Caco-2 (cell line): ENCODE results near the gene HPS1. TPM values are rescaled to one million over a fixed set of nuclear protein-coding genes. Genes with fewer than 3 reads are reported as not detected.
A peak's percentile ranks its signal among the peaks of the same experiment; 100 is the strongest.
"Not testable (repeated sequence)": the region's sequence is repeated elsewhere in the genome, so short reads cannot be mapped to it uniquely, and the experiment has no call there.

Source experiments
- BruUV-seq: library from RNA; stranded (reverse); fragments of 400-500 nt; replicated peaks from 2 replicates; lab custom pipeline; 2021; lab: Mats Ljungman, UMichigan
- CTCF ChIA-PET: fragments of 300-600 bp; sonication (Branson Sonifier 250); formaldehyde crosslinking; loops from one replicate; lab custom pipeline; 2022; ENCODE audit warnings: antibody characterized with exemption; lab: Charles Lee
- POLR2A ChIA-PET: fragments of 300-600 bp; sonication (Branson Sonifier 250); formaldehyde crosslinking; loops from one replicate; lab custom pipeline; 2022; ENCODE audit warnings: antibody characterized with exemption; lab: Charles Lee
- DNase-seq, 2 experiments: peaks; one replicate each; pipeline versions ENCODE4 v3.0.0 to v3.0.0-alpha.2; 2020 to 2022
- H3K27me3 ChIP-seq: replicated peaks from 2 replicates; pipeline ENCODE4 v1.6.0; 2011; ENCODE audit warnings: low read length; ENCODE audit not compliant: control insufficient read depth, insufficient read depth
- H3K36me3 ChIP-seq: 2 replicates; pipeline ENCODE4 v1.5.1; 2011; ENCODE audit warnings: low read length; ENCODE audit not compliant: control insufficient read depth, insufficient read depth
- H3K4me1 ChIP-seq: fragments of 250-450 bp; sonication (Bioruptor Pico); 2 replicates; pipeline ENCODE4 v1.5.1; 2020; ENCODE audit warnings: mild to moderate bottlenecking
- H3K4me3 ChIP-seq: 2 replicates; pipeline ENCODE4 v1.5.1; 2011; ENCODE audit warnings: low read depth, mild to moderate bottlenecking, control low read depth, low read length
- H3K9me3 ChIP-seq: fragments of 250-450 bp; sonication (Bioruptor Pico); 2 replicates; pipeline ENCODE4 v1.5.1; 2020; ENCODE audit warnings: mild to moderate bottlenecking, moderate library complexity
- H3K27ac Mint-ChIP-seq: one replicate; pipeline ENCODE4 v1.8.0; 2022; ENCODE audit warnings: mixed read lengths; ENCODE audit not compliant: unreplicated experiment
- H3K27me3 Mint-ChIP-seq: one replicate; pipeline ENCODE4 v1.8.0; 2022; ENCODE audit warnings: mixed read lengths; ENCODE audit not compliant: insufficient read depth, unreplicated experiment
- H3K36me3 Mint-ChIP-seq: one replicate; pipeline ENCODE4 v1.8.0; 2022; ENCODE audit warnings: mild to moderate bottlenecking, mixed read lengths; ENCODE audit not compliant: insufficient read depth, unreplicated experiment
- H3K4me1 Mint-ChIP-seq: one replicate; pipeline ENCODE4 v1.8.0; 2022; ENCODE audit warnings: low read depth, mixed read lengths; ENCODE audit not compliant: unreplicated experiment
- H3K4me3 Mint-ChIP-seq: one replicate; pipeline ENCODE4 v1.8.0; 2022; ENCODE audit warnings: mild to moderate bottlenecking, moderate library complexity, mixed read lengths; ENCODE audit not compliant: unreplicated experiment
- H3K9me3 Mint-ChIP-seq: one replicate; pipeline ENCODE4 v1.8.0; 2022; ENCODE audit warnings: mixed read lengths; ENCODE audit not compliant: unreplicated experiment
- intact Hi-C: fragments of 100-400 bp; cut with micrococcal nuclease; formaldehyde crosslinking; loops from one replicate; pipeline ENCODE4 v1.10.0; 2022; ENCODE audit not compliant: unreplicated experiment
- total RNA-seq: library from RNA; stranded (reverse); gene quantifications from 2 replicates; pipeline ENCODE4 v1.2.3, GENCODE V29; 2022
- TF ChIP-seq, protein P1 (sequence below), 2 experiments: fragments of 200-600 bp in 1 of 2; IDR thresholded peaks; 1 replicate in 1 of 2; 2 replicates in 1 of 2; pipeline versions ENCODE4 v1.5.1 to v1.8.0; 2011 to 2022; ENCODE audit warnings: antibody characterized with exemption in 1 of 2, control low read depth in 1 of 2, inconsistent platforms in 1 of 2, low read depth in 1 of 2, low read length in 1 of 2, mild to moderate bottlenecking in 1 of 2, moderate library complexity in 1 of 2; ENCODE audit not compliant: insufficient read depth in 1 of 2, severe bottlenecking in 1 of 2, unreplicated experiment in 1 of 2

Gene HPS1
- total RNA-seq, 1 experiment from 2014 or later, result 51.9 TPM

DNA sequence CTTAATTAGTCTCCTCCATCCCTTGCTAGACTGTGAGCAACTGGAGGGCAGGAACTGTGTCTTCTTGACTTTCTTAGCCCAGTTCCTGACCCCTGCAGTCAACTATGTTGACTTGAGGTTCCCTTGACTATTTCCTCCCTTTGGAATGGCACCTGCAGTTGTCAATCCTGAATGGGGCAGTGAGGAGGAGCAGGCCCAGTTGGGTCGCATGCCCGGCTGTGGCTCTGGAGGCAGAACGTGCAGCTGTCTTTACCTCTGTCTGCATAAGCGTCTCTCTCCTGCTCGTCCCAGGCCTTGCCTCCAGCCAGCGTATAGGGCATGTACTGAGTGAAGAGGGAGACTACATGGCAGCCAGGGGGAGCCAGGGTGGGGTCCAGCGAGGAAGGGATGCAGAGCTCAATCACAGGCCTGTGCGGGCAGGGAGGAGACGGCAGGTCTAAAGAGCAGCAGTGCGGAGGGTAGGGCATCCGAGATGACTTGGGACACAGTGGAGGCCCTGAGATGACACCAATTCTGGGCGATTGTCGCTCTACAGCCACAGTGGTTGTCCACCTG is 58.6 kb downstream of the HPS1 start:
- peak in 1 of 2 experiments; percentile 15 for DNase-seq
- no peaks in the 10 kb centered on the region; the same call in 1 of the 2 replicates for H3K27me3 ChIP-seq
- no peak overlapping the region for H3K4me3 Mint-ChIP-seq
- no peaks in the 10 kb centered on the region for H3K4me1 ChIP-seq
- TF ChIP-seq, protein P1, sequence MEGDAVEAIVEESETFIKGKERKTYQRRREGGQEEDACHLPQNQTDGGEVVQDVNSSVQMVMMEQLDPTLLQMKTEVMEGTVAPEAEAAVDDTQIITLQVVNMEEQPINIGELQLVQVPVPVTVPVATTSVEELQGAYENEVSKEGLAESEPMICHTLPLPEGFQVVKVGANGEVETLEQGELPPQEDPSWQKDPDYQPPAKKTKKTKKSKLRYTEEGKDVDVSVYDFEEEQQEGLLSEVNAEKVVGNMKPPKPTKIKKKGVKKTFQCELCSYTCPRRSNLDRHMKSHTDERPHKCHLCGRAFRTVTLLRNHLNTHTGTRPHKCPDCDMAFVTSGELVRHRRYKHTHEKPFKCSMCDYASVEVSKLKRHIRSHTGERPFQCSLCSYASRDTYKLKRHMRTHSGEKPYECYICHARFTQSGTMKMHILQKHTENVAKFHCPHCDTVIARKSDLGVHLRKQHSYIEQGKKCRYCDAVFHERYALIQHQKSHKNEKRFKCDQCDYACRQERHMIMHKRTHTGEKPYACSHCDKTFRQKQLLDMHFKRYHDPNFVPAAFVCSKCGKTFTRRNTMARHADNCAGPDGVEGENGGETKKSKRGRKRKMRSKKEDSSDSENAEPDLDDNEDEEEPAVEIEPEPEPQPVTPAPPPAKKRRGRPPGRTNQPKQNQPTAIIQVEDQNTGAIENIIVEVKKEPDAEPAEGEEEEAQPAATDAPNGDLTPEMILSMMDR (IDR thresholded peaks at IDR 0.05; ENCODE audit: insufficient read depth in 1 of 2, low read depth in 1 of 2, low read length in 1 of 2, severe bottlenecking in 1 of 2, unreplicated experiment in 1 of 2), result peak in 1 of 2 experiments; percentile 24
- no TSS peak for BruUV-seq
- CTCF ChIA-PET, result no interaction called here
- H3K36me3 ChIP-seq, result no peaks in the 10 kb centered on the region
- POLR2A ChIA-PET, result no interaction called here
- H3K27ac Mint-ChIP-seq, result no peak overlapping the region
- intact Hi-C loops, result no loop called here
- H3K4me3 ChIP-seq, result no peak overlapping the region
- no peaks in the 10 kb centered on the region for H3K4me1 Mint-ChIP-seq
- no peaks in the 10 kb centered on the region for H3K9me3 Mint-ChIP-seq
- H3K27me3 Mint-ChIP-seq, result peaks cover 8% of the 10 kb centered on the region
- H3K36me3 Mint-ChIP-seq, result no peaks in the 10 kb centered on the region
- no peaks in the 10 kb centered on the region for H3K9me3 ChIP-seq

DNA sequence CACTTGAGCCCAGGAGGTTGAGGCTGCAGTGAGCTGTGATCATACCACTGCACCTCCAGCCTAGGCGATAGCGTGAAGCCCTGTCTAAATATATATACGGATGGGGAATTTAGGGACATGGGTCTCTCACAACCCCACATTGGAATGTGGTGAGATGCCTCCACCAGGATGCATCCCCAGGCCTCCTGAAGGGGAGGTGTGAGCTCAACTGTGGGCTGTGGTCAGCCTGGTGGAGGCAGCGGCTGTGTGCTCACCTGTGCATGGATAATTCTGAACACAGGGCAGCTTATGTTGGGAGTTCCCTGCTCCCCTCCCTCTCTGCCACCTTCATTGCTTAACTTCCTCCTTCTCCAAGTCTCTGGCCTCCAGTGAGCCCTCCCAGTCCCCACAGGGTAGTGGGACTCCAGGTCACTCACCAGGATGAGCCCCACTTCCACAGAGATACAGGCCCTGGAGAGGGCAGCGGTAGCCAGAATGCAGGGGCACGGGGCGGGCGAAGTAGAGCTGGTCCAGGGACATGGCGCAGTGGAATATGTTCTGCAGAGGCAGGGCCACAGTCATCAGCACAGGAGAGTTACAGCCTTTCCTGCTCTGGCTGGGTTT is 62.1 kb downstream of the HPS1 start:
- H3K4me3 Mint-ChIP-seq, result no peak overlapping the region
- Histone ChIP-seq H3K36me3 (no peaks in the 10 kb centered on the region), H3K27me3 (no peaks in the 10 kb centered on the region), H3K9me3 (no peaks in the 10 kb centered on the region), H3K4me1 (no peaks in the 10 kb centered on the region), H3K4me3 (no peak overlapping the region)
- H3K4me1 Mint-ChIP-seq, result no peaks in the 10 kb centered on the region
- ChIA-PET POLR2A (no interaction called here), CTCF (no interaction called here)
- TF ChIP-seq, protein P1 (IDR thresholded peaks at IDR 0.05; ENCODE audit: insufficient read depth in 1 of 2, low read depth in 1 of 2, low read length in 1 of 2, severe bottlenecking in 1 of 2, unreplicated experiment in 1 of 2), result no peak
- peaks cover 3% of the 10 kb centered on the region for H3K27me3 Mint-ChIP-seq
- no peaks in the 10 kb centered on the region for H3K9me3 Mint-ChIP-seq
- no peak overlapping the region for H3K27ac Mint-ChIP-seq
- no peaks in the 10 kb centered on the region for H3K36me3 Mint-ChIP-seq
- DNase-seq, result no peak
- BruUV-seq, result no TSS peak
- intact Hi-C loops, result no loop called here

DNA sequence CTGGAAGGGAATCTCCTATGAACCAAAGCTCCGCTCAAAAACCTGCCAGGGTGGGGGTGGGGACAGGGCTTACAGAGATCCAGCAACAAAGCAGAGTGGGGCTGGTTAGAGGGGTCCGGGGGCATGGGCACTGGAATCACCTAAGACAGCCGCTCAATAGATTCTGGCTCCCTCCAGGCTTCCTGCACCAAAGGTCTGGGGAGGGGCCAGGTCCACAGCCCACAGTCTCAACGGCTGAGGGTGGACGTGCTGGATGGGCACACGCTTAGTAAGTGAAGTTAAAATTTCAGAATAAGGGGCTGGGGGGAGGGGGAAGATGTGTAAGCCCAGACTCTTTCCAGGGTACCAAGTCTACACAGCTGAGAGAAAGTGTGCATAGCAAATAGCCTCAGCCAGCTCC is 62.9 kb downstream of the HPS1 start:
- no TSS peak for BruUV-seq
- Mint-ChIP-seq H3K9me3 (no peaks in the 10 kb centered on the region), H3K4me3 (no peak overlapping the region), H3K27me3 (peaks cover 4% of the 10 kb centered on the region), H3K27ac (no peak overlapping the region), H3K4me1 (no peaks in the 10 kb centered on the region), H3K36me3 (no peaks in the 10 kb centered on the region)
- Histone ChIP-seq H3K4me1 (no peaks in the 10 kb centered on the region), H3K27me3 (no peaks in the 10 kb centered on the region), H3K4me3 (no peak overlapping the region), H3K9me3 (no peaks in the 10 kb centered on the region), H3K36me3 (no peaks in the 10 kb centered on the region)
- TF ChIP-seq, protein P1 (IDR thresholded peaks at IDR 0.05; ENCODE audit: insufficient read depth in 1 of 2, low read depth in 1 of 2, low read length in 1 of 2, severe bottlenecking in 1 of 2, unreplicated experiment in 1 of 2), result no peak
- intact Hi-C loops, result no loop called here
- CTCF ChIA-PET, result no interaction called here
- POLR2A ChIA-PET, result no interaction called here
- DNase-seq, result no peak

DNA sequence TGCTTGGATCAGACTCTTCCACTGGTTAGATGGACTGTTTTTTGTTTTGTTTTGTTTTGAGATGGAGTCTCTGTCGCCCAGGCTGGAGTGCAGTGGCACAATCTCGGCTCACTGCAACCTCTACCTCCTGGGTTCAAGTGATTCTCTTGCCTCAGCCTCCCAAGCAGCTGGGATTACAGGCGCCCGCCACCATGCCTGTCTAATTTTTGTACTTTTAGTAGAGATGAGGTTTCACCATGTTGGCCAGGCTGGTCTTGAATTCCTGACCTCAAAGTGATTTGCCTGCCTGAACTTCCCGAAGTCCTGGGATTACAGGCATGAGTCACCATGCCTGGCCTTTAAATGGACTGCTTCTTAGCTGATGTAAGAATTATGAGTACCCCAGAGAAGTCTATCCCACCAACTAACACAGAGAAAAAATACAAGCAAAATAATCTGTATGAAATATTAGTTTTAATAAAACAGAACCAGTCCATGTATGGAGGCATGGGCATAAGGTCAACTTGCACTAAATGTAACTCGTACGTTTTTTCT is 63.5 kb downstream of the HPS1 start:
- H3K36me3 Mint-ChIP-seq, POLR2A ChIA-PET, H3K4me3 Mint-ChIP-seq, H3K27me3 Mint-ChIP-seq, H3K4me1 Mint-ChIP-seq, H3K36me3 ChIP-seq, H3K4me3 ChIP-seq, H3K27ac Mint-ChIP-seq, H3K4me1 ChIP-seq, H3K27me3 ChIP-seq, BruUV-seq, H3K9me3 ChIP-seq, CTCF ChIA-PET, H3K9me3 Mint-ChIP-seq, DNase-seq, intact Hi-C loops: not testable (repeated sequence)
